ENCODE data around the gene CHAF1A. TPM values are rescaled to one million over a fixed set of nuclear protein-coding genes. Genes with fewer than 3 reads are reported as not detected.

CHAF1A gene
- total and polyA plus RNA-seq, 2 of the 8 experiments (the other 6 are each of a cell fraction or from before 2014, with no cell fraction given): 122 to 147 TPM

- peaks cover 4 to 15% of the 10 kb centered on the region in 2 experiments for H4K20me1 ChIP-seq (replicated peaks in 1 of 2; ENCODE audit: control insufficient read depth in 1 of 2, insufficient read depth in 2 of 2, low read length in 2 of 2)
- peaks cover 0 to 12% (median 2%) of the 10 kb centered on the region in 4 experiments; a peak in 3 of 7 replicates for H3K4me1 ChIP-seq (replicated peaks in 1 of 4; ENCODE audit: control insufficient read depth in 3 of 4, insufficient read depth in 4 of 4, low read length in 3 of 4)
- H3K18ac ChIP-seq (ENCODE audit: extremely low read depth, low read length): no peak overlapping the region
- no peaks in the 10 kb centered on the region for H3K27me3 ChIP-seq (replicated peaks in 1 of 4; ENCODE audit: control insufficient read depth in 3 of 4, extremely low read depth in 1 of 4, insufficient read depth in 3 of 4, low read length in 3 of 4)
- no peaks in the 10 kb centered on the region for H3K9me3 ChIP-seq (ENCODE audit: insufficient read depth in 2 of 2, low read depth in 1 of 2, low read length in 1 of 2)
- H3K27ac ChIP-seq (ENCODE audit: low read depth, low read length): no peak overlapping the region
- no peak overlapping the region for H2BK120ac ChIP-seq (replicated peaks; ENCODE audit: low read depth, low read length)
- H3K79me1 ChIP-seq (ENCODE audit: low read depth, low read length): no peaks in the 10 kb centered on the region
- no peak overlapping the region for H4K8ac ChIP-seq (ENCODE audit: extremely low read depth, insufficient read depth, low read length)
- H2BK15ac ChIP-seq (ENCODE audit: low read length): no peak overlapping the region
- H3K79me2 ChIP-seq (ENCODE audit: control insufficient read depth in 1 of 2, insufficient read depth in 2 of 2, low read length in 2 of 2): no peaks in the 10 kb centered on the region
- WGBS, 2 experiments (ENCODE audit: extremely low coverage in 1 of 2, insufficient coverage in 1 of 2, insufficient read length in 1 of 2, insufficient replicate concordance in 2 of 2, low coverage in 1 of 2, low lambda C conversion rate in 2 of 2, missing lambda C conversion rate in 1 of 2): 96% methylated on average over 16 of the region's 16 CpGs; no CpG with 5 or more reads in 1 of the 2 experiments
- no peak overlapping the region for H3K23ac ChIP-seq (ENCODE audit: insufficient read length)
- no peak overlapping the region for H2BK20ac ChIP-seq (ENCODE audit: low read length)
- FAIRE-seq (no peak), DNase-seq (ENCODE audit: low read depth in 1 of 2, low spot score in 2 of 2) (no peak)
- no peak overlapping the region for H2BK5ac ChIP-seq (ENCODE audit: low read depth, low read length)
- no peak overlapping the region for H2AK5ac ChIP-seq (ENCODE audit: low read depth, low read length)
- H4K5ac ChIP-seq (ENCODE audit: insufficient read length, low read depth, low read length): no peak overlapping the region
- TF ChIP-seq SP1 (IDR thresholded peaks at IDR 0.05; ENCODE audit: low read depth, low read length) (no peak), EZH2 (IDR thresholded peaks at IDR 0.05; ENCODE audit: low read depth, low read length, severe bottlenecking) (no peak), TEAD4 (IDR thresholded peaks at IDR 0.05; ENCODE audit: low read depth, low read length) (no peak), TCF12 (IDR thresholded peaks at IDR 0.05; ENCODE audit: low read depth, low read length) (no peak), RFX5 (IDR thresholded peaks at IDR 0.05; ENCODE audit: borderline replicate concordance, low read depth, low read length) (no peak), JUND (IDR thresholded peaks at IDR 0.05; ENCODE audit: low read length) (no peak), SP4 (IDR thresholded peaks at IDR 0.05; ENCODE audit: low read length) (no peak), SIRT6 (IDR thresholded peaks at IDR 0.05; ENCODE audit: low read length) (no peak), CBX8 (IDR thresholded peaks at IDR 0.05; ENCODE audit: borderline replicate concordance, low read depth, low read length) (no peak), KDM4A (IDR thresholded peaks at IDR 0.05; ENCODE audit: low read depth, low read length, severe bottlenecking) (no peak), BACH1 (IDR thresholded peaks at IDR 0.05; ENCODE audit: low read length) (no peak), HDAC6 (IDR thresholded peaks at IDR 0.05; ENCODE audit: low read depth, low read length) (no peak), TBP (IDR thresholded peaks at IDR 0.05; ENCODE audit: low read depth, low read length) (no peak), KDM1A (IDR thresholded peaks at IDR 0.05; ENCODE audit: borderline replicate concordance, low read length) (no peak), NRF1 (IDR thresholded peaks at IDR 0.05; ENCODE audit: low read depth, low read length) (no peak)
- H3K4ac ChIP-seq (replicated peaks; ENCODE audit: insufficient read length, low read depth, low read length): no peak overlapping the region
- ChIA-PET CTCF (ENCODE audit: partially characterized antibody) (interaction anchor here (0.7 to 3.4 kb wide), 9 partner anchors 11 to 124 kb away, joined by 3 to 28 read pairs (median 4); partner anchors contain the start of gene SH3GL1), POLR2A (ENCODE audit: partially characterized antibody) (interaction anchor here (1.0 to 13.0 kb wide), 4 partner anchors 12 to 20 kb away, joined by 3 to 72 read pairs (median 4); partner anchors contain the start of gene MPND)
- no peak overlapping the region for H3K14ac ChIP-seq (ENCODE audit: insufficient read length)
- no peak overlapping the region for H3K4me3 ChIP-seq (ENCODE audit: extremely low read depth in 1 of 4, insufficient read depth in 2 of 4, low read depth in 3 of 4, low read length in 4 of 4)
- H2AFZ ChIP-seq (ENCODE audit: low read length): no peak overlapping the region
- no peak overlapping the region for H4K91ac ChIP-seq (replicated peaks; ENCODE audit: insufficient read length, low read length)
- H3K23me2 ChIP-seq (ENCODE audit: low read depth, low read length): no peaks in the 10 kb centered on the region
- no peak overlapping the region for H3K9ac ChIP-seq (replicated peaks in 1 of 4; ENCODE audit: extremely low read depth in 1 of 4, low read depth in 3 of 4, low read length in 3 of 4)
- H3K36me3 ChIP-seq (ENCODE audit: control insufficient read depth in 2 of 4, insufficient read depth in 4 of 4, low read length in 3 of 4): peaks cover 0 to 19% (median 10%) of the 10 kb centered on the region in 4 experiments; a peak in 6 of 8 replicates
- no peak overlapping the region for H3K56ac ChIP-seq (replicated peaks; ENCODE audit: insufficient read length, low read depth, low read length)
- H3K4me2 ChIP-seq (ENCODE audit: insufficient read depth in 1 of 2, low read depth in 2 of 2, low read length in 2 of 2): no peak overlapping the region
- H2BK12ac ChIP-seq (ENCODE audit: low read depth, low read length): no peak overlapping the region
Observed at GRCh38 chr19:4357921-4358326, 44.5 kb upstream of the CHAF1A start.
